Stimulated activated CD8-positive, alpha-beta memory T cell treated with anti-CD3 and anti-CD28 coated beads, Interleukin-12 subunit alpha, Interleukin-12 subunit beta, amount 100 ng/mL, for 24 hours (primary cell): ENCODE data around the gene NAXD.
"Not testable (repeated sequence)": the region's sequence is repeated elsewhere in the genome, so short reads cannot be mapped to it uniquely, and the experiment has no call there.

Experiments
- DNase-seq: peaks from one replicate; pipeline ENCODE4 v3.0.0-alpha.2; 2020; ENCODE audit errors: extremely low read depth

NAXD gene

DNA sequence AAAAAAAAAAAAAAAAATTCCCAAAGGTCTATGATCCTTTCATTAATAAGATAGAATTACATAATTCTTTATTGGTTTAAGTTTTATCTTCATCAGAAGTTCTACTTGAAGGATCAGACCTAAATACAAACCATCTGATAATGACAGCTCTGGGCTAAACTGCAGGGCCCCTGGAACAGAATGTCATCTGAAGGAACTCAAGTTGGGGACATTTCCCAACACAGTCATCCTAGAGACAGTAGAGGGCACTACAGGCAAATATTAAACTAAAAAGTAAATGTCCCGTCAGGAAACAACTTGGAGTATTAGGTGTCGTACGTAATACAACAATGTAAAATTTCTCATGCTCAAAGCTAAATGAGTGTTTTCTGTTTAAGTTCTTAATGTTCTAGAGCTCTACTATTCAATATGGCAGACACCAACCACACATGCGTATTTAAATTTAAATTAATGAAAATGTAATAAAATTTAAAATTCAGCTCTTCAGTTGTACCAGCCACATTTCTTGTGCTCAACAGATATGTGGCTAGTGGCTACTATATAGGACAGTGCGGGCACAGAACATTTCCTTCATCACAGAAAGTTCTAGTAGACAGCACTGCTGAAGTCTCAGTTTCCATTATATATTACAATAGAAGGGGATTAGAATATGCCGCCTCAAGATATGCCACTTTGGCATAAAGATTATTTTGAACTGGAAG is 21.8 kb upstream of the NAXD start:
- no peak for DNase-seq

DNA sequence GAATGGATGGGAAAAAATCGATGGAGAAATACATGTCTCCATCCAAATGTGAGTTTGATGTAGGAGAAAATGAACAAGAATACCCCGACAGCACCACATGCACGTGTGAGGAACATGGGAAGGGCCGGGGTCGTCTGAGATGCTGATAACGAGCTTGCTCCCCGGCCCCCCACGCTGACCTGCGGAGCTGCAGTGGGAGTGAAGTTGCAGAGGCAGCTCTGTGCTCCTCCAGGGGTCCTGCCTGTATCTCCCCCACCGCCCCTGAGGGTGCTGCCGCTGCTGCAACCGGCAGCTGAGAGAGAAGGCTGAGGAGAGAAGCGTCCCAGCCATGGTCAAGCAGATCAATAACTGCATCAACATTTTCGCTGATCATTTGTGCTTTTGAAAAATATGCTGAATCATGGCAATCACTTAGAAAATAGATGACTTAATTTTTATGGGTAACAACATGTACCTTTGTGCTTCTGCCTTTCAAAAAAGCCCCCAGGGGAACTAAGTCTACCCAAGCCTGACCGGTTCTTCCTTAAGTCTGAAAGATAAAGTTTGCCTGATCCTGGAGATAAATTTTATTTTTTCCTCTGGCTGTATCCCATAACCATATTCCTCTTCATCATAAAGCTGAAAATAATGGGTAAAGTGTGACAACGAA is 18.2 kb upstream of the NAXD start:
- DNase-seq, result no peak

DNA sequence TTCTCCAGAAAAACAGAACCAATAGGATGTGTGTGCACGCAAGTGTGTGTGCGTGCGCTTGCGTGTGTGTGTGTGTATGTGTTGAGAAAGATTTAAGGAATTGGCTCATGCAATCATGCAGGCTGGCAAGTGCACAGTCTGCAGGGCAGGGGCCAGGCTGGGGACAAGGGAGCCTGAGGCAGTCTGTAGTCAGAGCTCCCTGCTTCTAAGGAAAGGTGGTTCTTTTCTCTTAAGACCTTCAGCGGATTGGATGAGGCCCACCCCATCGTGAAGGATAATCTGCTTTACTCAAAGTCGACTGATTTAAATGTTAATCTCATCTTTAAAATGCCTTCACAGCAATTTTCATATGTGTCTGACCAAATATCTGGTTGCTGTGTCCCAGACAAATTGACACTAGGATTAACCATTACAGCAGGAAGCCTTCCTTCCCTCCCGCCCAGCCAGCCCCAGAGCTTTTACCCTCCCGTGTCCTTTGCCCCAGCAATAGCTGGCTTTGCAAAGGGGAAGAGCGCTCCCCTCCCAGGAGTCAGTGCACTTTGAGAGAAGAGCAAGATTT is 15.0 kb upstream of the NAXD start:
- DNase-seq, result no peak

DNA sequence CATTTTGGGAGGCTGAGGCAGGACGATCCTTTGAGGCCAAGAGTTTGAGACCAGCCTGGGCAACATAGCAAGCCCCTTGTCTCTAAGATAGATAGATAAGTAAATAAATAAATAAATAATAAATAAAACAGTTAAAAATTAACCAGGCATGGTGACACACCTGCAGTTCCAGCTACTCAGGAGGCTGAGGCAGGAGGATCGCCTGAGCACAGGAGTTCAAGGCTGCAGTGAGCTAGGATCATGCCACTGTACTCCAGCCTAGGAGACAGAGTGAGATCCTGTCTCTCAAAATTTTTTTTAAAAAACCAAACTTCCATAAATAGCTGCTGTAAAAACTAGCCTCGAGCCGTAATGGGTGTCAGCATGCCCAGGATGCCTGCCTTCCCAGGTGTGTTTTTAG is 14.4 kb upstream of the NAXD start:
- no peak for DNase-seq

DNA sequence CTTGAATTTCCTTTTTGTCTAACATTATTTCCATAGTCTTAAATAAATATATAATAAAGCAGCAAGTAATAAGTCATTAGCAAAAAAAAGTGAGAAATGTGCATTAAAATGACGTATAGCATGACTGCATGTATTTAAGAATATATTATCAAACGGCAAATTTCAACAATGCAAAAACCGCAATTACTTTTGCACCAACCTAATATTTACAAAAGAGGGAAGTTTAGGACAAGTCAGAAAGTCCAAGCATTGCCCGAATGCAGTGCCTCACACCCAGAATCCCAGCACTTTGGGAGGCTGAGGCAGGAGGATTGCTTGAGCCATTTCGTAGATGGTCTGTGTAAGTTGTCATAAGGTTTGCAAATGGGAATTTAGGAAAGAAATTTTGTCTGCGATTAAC is 10.2 kb upstream of the NAXD start:
- DNase-seq, result no peak

DNA sequence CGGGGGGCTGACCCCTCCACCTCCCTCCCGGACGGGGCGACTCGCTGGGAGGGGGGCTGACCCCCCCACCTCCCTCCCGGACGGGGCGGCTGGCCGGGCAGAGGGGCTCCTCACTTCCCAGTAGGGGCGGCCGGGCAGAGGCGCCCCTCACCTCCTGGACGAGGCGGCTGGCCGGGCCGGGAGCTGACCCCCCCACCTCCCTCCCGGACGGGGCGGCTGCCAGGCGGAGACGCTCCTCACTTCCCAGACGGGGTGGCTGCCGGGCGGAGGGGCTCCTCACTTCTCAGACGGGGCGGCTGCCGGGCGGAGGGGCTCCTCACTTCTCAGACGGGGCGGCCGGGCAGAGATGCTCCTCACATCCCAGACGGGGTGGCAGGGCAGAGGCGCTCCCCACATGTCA is 9.1 kb upstream of the NAXD start:
- not testable (repeated sequence) for DNase-seq

DNA sequence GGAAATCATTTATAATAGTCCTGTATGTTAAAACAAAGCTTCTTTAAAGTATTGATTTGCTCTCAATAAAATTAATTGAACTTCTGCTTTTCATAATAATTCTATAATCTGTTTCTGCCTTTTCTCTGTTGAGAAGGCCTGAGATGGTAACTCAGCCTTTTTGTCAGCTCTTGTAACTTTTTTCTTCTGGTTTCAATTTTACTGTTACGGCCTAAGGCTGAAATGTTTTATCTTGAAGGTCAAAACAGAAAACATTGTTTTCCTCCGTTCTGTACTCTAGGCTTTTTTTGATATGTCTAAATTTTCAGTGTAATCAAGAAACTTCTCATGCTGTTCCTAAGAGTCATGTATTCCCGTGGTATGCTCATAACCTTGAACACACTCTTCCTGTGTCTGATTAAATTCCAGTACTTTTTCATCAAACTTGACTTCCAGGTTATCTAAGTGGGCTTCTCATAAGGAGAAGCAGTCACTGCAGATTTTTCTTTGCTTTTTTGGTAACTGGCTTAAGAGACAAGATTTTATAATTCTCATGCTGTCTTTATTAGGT is 7.6 kb upstream of the NAXD start:
- no peak for DNase-seq

DNA sequence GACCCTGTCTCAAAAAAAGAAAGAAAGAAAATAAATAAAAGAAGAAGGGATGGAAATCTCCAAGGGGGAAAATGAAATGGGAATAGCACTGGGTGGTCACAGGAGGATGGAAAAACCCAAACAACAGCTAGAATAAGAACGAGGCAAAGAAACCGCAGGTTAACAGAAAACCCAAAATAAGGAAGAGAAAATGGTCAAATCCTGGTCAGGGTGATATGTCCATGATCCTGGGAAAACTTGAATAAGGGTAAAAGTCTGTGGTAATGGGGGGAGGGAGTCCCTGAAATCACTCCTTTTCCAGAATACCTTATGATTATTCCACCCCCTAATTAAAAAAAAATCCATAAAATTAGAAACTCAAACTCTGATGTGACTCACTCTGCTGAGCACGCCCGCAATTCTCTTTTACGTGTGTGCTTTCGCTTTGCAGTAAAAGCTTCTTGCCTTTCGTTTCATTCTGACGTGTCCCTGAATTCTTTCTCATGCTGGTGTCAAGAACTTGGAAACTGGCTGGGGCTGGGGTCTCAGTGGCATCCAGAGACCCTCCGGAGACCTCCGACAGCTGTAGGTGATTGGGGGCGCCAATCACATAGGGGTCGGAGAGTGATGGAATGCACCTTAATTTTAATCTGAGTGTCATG is 4.3 kb upstream of the NAXD start:
- DNase-seq, result no peak

DNA sequence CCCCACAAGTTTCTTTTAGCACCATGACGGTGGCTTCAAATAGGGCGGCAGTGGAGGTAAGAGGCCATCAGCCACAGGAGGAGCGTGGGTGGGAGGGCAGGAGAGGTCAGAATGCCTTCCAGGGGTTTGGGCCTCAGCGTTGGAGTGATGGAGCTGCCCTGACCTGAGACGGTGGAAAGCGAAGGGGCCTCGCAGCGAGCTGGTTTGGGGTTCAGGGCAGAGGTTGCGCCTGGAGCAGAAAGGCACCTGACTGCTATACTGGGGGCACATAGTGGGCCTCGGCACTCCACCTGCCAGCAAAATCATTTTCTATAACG is 382 bp upstream of the NAXD start:
- no peak for DNase-seq

DNA sequence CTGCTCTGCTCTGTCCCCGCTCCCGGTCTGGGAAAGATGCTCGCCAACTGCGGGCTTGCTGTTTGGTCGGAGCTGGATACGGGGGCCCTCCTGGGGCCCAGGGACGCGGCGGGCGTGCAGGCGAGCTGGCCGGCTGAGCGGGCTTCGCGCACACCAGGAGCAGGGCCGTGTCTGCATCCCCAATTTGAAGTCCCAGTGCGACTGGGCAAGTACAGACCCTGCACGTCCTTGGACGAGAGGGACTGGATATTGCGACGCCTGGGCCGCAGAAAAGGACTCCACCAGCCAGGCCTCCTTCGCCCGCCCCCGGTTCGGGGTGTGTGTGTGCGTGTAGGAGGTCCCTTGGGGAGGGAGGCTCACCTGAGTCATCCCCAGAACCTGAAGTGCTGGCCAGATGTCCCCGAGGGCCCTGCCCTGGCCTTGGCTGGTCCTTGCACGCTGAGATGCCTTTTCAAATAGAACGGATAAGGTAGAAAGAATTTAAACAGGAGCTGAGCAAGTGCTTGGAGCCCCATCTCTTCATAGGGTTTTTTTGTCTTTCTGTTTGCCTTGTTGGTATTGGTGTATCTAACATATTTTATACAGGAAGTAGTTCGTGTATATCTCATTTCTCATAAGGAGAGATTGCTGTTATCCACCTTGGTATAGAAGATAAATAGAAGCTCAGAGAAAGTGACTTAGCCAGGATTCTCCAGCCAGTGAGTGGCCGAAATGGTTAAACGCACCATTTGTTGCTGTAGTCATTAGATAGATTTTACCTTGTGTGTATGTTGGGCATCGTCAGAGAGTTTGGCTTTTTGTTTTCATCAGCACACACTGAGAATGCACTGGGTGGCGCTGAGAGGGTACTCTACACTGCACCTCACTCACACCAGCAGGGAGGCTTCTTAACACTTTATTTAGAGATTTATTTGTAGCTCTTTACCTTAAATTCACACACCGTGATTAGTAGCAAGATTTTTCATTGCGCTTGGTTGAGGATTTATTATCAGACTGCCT is 1.1 kb downstream of the NAXD start:
- no peak for DNase-seq

DNA sequence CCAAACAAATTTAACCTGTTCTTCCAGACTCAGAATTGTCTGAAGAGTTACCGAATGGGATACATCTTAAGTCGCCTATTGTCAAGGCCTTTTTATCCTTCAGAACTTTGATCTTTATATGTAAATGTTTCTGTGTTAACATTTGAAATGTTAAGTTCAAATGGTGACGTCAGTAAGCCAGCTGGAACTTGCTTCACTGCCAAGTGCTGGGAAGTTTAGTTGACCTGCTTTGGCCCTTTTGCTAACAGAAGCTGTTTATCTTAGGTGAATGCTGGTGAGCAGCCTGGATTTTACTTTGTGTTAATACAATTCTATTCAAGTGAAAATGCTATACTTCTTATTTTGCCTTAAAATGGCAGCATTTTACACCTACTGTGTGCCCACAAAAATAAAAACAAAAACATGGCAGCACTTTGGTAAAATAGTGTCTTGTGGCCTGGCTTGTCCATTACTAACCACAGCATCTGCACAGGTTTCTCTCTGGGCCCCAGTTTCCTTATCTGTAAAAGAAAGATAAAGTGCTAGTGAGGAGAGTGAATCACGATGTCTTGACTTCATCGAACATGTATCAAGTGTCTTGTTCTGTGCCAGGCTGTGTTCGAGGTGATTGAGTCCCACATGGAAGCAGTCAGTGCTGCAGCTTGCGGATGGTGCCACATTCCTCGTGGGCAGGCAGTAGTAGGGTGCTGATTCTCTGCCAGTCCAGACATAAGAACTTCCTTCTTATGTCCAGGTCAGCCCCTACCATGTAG is 2.2 kb downstream of the NAXD start:
- no peak for DNase-seq

DNA sequence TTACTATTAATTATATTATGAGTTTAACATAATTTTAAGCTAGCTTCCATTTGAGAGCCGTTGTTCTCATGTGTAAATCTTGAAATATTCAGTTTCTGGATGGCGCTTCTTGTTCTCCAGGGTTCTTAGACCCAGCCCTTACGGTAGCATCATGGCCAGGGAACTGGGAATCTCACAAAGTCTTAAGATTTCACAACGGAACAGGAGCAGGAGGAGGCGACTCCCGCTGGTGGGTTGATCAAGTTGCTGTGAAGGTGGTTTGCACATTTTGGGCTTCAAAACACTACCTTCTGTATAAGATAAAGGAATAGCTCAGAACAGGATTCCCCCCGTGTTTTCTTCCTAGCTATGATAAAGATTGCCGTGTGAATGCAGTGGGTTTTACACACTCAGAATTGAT is 2.8 kb downstream of the NAXD start:
- no peak for DNase-seq

DNA sequence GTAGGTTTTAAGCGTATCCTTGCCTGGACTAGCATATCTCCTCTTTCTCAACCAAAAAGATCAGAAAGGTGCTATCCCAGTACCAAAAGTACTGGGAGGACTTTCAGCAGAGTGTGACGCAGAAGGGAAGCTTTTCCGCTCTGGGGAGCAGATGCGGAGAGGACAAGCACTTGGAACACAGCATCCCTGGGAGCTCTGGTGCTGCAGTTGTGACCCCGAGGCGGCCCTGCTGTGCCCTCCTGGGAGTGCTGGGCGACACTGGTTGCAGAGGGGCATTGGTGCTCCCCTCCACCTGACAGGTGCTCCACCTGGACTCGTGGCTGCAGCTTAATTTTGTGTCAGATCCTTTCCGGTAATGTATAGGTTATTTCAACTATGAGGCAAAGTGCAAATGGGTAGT is 3.4 kb downstream of the NAXD start:
- no peak for DNase-seq

DNA sequence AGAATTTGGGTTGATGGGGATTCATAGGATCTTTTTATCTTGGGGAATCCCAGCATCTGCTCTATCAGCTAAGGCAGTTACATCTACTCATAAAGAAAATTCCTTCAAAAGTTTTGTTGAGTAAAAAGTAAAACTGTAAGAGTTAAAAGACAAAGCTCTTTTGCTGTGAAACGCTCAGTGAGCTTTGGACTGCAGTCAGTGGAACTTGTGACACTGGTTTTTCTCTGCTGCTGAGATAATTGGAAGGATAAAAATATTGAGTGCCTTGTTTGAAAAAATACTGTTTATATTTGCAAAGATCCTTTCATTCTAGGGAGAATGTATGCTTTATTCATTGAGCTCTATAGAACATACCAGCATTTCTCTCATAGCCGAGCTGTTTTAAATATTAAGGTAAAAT is 5.3 kb downstream of the NAXD start:
- no peak for DNase-seq

DNA sequence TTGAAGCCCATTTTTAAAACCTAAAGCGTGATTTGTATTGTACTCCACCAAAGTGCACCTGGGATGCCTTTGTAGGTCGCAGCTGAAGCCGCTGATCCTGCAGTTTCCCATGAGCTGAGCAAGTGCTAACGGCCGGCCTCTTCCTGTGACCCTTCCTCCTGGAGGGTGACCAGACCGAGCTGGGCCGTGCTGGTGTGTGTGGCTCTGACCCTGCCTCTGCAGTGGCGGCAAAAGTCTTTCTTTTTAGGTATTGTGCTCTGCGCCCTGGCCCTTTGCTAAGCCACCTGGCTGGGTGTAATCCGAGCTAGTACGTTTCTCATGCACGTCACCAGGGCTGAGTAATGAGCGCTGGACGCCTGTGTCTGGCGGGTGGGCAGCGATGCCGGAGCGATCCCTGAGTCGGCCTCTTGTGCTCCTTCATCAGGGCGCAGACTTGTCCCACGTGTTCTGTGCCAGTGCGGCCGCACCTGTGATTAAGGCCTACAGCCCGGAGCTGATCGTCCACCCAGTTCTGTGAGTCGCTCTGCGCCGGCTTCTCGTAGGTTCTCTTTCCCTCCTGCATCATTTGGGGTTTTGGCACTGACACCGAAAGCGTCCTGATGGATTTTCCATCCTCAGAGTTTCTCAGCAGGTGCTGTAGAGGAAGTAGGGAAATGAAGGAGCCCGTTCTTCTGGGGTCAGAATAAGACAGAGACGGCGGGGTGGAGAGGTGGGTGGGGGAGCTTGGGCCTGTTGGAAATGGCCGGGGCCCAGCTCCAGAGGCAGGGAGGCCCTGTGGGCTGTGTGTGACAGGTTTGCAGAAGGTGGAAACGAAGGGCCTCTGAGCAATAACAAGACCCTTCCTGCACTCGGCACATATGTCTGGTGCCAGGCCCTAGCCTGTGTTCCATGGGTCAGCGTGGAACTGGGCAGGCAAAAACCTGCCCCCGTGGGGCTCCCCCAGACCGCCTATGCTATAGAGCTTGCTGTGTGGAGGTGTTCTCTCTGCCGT is 9.7 kb downstream of the NAXD start:
- DNase-seq, result no peak

DNA sequence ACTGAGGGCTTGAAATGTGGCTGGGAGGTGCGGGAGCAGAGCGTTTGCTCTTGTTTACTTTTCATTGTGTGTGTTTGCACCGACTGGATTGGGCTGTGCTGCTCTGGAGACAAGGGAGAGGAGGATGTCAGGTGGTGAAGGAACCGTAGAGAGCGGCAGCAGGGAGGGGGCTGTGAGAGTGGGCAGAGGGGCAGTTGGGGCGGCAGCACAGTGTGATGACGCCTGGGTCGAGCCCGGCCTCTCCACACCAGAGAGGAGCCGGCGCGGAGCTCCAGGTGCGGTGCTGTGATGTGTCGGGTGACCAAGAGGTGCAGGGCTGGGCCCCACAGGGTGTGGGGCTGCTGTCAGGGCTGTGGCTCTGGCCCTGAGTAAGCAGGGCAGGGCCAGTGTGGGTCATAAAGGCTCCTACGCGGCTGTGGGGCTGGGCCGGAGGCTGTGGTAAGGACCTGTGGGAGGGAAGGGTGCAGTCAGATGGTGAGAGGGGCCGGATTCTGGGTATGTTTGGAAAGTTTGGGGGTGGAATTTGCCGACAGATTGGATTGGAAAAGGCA is 10.5 kb downstream of the NAXD start:
- DNase-seq, result no peak

DNA sequence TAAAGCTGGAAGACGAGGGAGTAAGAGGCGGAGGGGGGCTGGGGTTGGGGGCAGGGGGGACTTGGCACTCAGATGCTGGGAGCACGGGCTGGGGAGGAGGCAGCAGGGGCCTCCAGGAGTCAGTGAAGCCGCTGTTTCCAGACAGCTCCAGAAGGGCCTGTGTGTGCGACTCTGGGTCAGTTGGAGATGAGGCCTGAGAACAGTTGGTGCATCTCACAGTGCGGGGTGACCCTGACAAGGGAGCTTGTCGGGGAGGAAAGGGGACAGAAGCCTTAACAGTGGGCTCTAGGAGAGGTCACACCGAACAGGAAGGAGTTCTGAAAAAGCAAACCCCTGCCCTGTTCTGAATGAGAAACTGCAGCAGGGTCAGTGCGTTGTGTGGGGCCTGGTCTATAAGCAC is 11.2 kb downstream of the NAXD start:
- no peak for DNase-seq

DNA sequence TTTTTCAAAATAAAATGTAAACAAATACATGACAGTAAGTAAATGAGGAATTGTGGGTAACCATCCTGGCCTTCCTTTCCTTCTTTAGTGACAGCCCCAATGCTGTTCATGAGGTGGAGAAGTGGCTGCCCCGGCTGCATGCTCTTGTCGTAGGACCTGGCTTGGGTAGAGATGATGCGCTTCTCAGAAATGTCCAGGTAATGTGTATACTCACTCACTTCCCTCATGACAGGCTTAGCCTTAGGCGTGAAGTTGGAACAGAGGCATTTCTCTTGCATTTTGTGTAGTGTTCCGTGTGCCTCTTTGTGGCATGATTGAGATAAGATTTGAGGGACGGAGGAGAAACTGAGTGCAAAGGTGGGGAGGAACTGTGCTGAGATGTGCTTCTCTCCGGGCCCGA is 12.0 kb downstream of the NAXD start:
- DNase-seq, result no peak

DNA sequence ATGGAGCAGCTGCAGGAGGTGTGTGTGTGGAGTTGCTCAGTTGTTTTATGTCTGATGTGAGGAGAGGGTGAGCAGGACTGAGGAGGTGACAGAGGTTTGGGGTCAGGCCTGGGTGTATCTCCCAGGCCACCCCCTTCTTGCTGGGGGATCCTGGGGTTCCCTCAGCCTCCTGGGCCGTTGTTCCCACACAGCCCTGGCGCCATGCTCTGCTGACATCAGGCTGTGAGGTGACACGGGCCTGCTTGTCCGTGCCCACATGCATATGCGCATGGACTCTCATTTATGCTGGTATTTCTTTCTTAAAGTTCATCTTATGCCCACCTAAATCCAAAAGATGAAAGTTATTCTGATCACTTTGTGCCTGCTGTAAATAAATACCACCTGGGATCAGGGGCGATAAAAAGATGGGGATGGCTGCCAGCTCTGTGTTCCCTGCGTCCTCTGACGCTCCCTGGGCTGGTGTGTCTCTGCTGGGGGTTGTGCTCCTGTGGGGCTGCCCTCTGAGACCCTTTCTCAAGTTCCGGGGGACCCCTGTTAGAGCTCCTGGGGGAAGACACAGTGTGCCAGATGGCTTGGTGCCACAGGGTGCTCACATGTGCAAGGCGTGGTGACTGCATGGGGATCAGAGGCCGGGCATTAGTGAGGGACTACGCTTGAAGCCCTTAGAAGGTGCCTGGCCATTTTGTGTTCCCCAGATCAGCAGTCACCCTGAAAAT is 12.6 kb downstream of the NAXD start:
- DNase-seq, result no peak
